Adipocyte (in vitro differentiated cells): ENCODE results near the gene ABHD14A.

Experiments used
- DNase-seq: peaks from one replicate; pipeline ENCODE4 v3.0.0-alpha.2; 2015; ENCODE audit warnings: low read depth
- H3K27me3 ChIP-seq: replicated peaks from 2 replicates; pipeline ENCODE4 v1.7.0; 2013; ENCODE audit warnings: mild to moderate bottlenecking, low read length, moderate library complexity; ENCODE audit not compliant: control insufficient read depth, insufficient read depth
- H3K36me3 ChIP-seq: 2 replicates; pipeline ENCODE4 v1.7.0; 2013; ENCODE audit warnings: low read length, mild to moderate bottlenecking, moderate library complexity; ENCODE audit not compliant: control insufficient read depth, insufficient read depth, severe bottlenecking
- H3K4me1 ChIP-seq: 2 replicates; pipeline ENCODE4 v1.7.0; 2013; ENCODE audit warnings: mild to moderate bottlenecking, low read length, moderate library complexity; ENCODE audit not compliant: control insufficient read depth, insufficient read depth
- H3K4me3 ChIP-seq: 2 replicates; pipeline ENCODE4 v1.7.0; 2013; ENCODE audit warnings: mild to moderate bottlenecking, low read length, moderate library complexity
- H3K9ac ChIP-seq: 2 replicates; pipeline ENCODE4 v1.7.0; 2013; ENCODE audit warnings: mild to moderate bottlenecking, low read length, moderate library complexity
- H3K9me3 ChIP-seq: 2 replicates; pipeline ENCODE4 v1.7.0; 2013; ENCODE audit warnings: mild to moderate bottlenecking, low read length, moderate library complexity; ENCODE audit not compliant: control insufficient read depth

ABHD14A gene

GRCh38 chr3:51943451-51944391 lies 31.1 kb upstream of the ABHD14A start:
- Histone ChIP-seq H3K9me3 (no peaks in the 10 kb centered on the region), H3K27me3 (no peaks in the 10 kb centered on the region), H3K9ac (peak overlapping the region; percentile 95), H3K4me1 (peaks cover 35% of the 10 kb centered on the region), H3K36me3 (peaks cover 38% of the 10 kb centered on the region), H3K4me3 (peak overlapping the region; percentile 78)
- DNase-seq = no peak

- H3K9me3 ChIP-seq = no peaks in the 10 kb centered on the region
- no peak overlapping the region for H3K4me3 ChIP-seq
- H3K4me1 ChIP-seq = peaks cover 27% of the 10 kb centered on the region
- no peaks in the 10 kb centered on the region for H3K27me3 ChIP-seq
- no peak for DNase-seq
- no peak overlapping the region for H3K9ac ChIP-seq
- H3K36me3 ChIP-seq = peaks cover 35% of the 10 kb centered on the region
Measured at GRCh38 chr3:51944451-51945021, 30.3 kb upstream of the ABHD14A start.

- DNase-seq = no peak
- Histone ChIP-seq H3K27me3 (no peaks in the 10 kb centered on the region), H3K9ac (no peak overlapping the region), H3K9me3 (no peaks in the 10 kb centered on the region), H3K4me1 (peaks cover 21% of the 10 kb centered on the region), H3K36me3 (peaks cover 33% of the 10 kb centered on the region), H3K4me3 (no peak overlapping the region)
Measured at GRCh38 chr3:51945031-51945840, 29.6 kb upstream of the ABHD14A start.

DNA sequence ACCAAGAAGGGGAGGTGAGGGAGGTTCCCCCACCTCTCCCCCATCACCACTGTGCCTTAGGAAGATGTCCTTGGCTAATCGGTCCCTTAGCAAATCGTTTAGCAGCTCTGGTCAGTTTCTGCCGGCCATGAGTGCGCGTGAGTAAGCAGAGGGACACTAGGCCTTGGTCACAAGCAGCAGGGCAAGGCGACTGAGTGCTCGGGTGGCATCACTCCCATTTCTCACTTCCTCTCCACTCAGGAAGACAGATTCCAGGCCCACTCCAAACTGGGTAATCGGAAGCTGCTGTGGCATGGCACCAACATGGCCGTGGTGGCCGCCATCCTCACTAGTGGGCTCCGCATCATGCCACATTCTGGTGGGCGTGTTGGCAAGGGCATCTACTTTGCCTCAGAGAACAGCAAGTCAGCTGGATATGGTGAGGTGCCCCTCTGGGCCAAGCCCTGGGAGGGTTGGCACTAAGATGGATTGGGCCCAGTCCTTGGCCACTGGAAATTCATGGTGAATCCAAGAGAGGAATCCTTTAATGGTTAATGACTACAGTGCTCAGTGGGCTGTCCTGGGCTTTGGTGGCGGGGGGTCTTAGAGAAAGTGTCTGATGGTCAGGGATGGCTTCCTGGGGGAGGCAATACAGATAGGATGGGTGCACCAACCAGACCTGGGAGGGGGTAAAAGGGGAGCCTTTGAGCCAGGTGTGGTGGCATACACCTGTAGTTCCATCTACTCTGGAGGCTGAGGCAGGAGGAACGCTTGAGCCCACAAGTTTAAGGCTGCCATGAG lies 28.7 kb upstream of the ABHD14A start:
- no peak overlapping the region for H3K9ac ChIP-seq
- H3K27me3 ChIP-seq = no peaks in the 10 kb centered on the region
- DNase-seq = no peak
- H3K36me3 ChIP-seq = peaks cover 33% of the 10 kb centered on the region
- no peaks in the 10 kb centered on the region for H3K9me3 ChIP-seq
- no peak overlapping the region for H3K4me3 ChIP-seq
- H3K4me1 ChIP-seq = peaks cover 15% of the 10 kb centered on the region

DNA sequence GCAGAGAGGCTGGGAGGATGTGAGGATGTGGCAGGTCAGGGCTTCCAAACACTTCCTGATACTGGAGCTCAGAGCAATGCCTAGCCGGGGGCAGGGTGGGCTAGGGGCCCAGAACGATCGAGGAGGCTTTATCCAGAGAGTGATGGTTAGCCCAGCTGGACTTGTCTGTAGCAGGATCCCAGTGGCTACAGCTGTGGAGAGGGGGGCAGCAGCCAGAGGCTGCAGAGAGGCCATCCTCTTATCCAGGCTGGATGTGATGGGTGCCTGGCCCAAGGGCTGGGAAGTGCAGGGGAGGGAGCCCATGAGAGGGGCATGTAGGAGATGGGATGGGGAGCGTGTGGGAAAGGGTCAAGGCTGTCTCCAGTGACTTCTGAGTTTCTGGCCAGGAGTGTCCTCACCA lies 28.1 kb upstream of the ABHD14A start:
- Histone ChIP-seq H3K36me3 (peaks cover 33% of the 10 kb centered on the region), H3K4me1 (peaks cover 15% of the 10 kb centered on the region), H3K27me3 (no peaks in the 10 kb centered on the region), H3K9ac (no peak overlapping the region), H3K9me3 (no peaks in the 10 kb centered on the region), H3K4me3 (no peak overlapping the region)
- DNase-seq = no peak

GRCh38 chr3:51947215-51947900 lies 27.5 kb upstream of the ABHD14A start:
- no peak overlapping the region for H3K9ac ChIP-seq
- no peak for DNase-seq
- H3K4me1 ChIP-seq = peaks cover 12% of the 10 kb centered on the region
- peaks cover 33% of the 10 kb centered on the region for H3K36me3 ChIP-seq
- no peak overlapping the region for H3K4me3 ChIP-seq
- no peaks in the 10 kb centered on the region for H3K9me3 ChIP-seq
- no peaks in the 10 kb centered on the region for H3K27me3 ChIP-seq

- H3K36me3 ChIP-seq = peaks cover 33% of the 10 kb centered on the region
- no peak for DNase-seq
- H3K4me3 ChIP-seq = no peak overlapping the region
- no peak overlapping the region for H3K9ac ChIP-seq
- no peaks in the 10 kb centered on the region for H3K27me3 ChIP-seq
- H3K9me3 ChIP-seq = no peaks in the 10 kb centered on the region
- peaks cover 6% of the 10 kb centered on the region for H3K4me1 ChIP-seq
Measured at GRCh38 chr3:51948016-51948580, 26.8 kb upstream of the ABHD14A start.

- Histone ChIP-seq H3K27me3 (no peaks in the 10 kb centered on the region), H3K4me3 (no peak overlapping the region), H3K4me1 (peaks cover 8% of the 10 kb centered on the region), H3K36me3 (peaks cover 31% of the 10 kb centered on the region), H3K9ac (no peak overlapping the region), H3K9me3 (no peaks in the 10 kb centered on the region)
- no peak for DNase-seq
Measured at GRCh38 chr3:51949121-51949520, 25.7 kb upstream of the ABHD14A start.

DNA sequence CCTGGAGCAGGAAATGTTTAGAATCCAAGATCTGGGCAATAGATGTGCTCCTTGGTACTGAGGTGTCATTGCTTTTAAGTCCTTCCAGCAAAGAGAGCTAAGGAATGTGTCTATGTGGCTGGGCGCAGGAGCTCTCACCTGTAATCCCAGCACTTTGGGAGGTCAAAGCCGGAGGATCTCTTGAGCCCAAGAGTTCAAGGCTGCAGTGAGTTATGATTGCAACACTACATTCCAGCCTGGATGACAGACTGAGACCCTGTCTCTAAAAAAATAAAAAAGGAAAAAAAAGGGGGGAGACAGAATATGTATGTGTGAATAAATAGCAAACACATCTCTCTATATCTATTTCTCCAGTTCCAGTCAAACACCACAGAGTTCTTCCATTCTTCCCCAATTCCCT lies 24.0 kb upstream of the ABHD14A start:
- peaks cover 8% of the 10 kb centered on the region for H3K4me1 ChIP-seq
- peaks cover 18% of the 10 kb centered on the region for H3K36me3 ChIP-seq
- H3K9me3 ChIP-seq = no peaks in the 10 kb centered on the region
- H3K27me3 ChIP-seq = peaks cover 4% of the 10 kb centered on the region
- no peak overlapping the region for H3K4me3 ChIP-seq
- DNase-seq = no peak
- H3K9ac ChIP-seq = no peak overlapping the region

DNA sequence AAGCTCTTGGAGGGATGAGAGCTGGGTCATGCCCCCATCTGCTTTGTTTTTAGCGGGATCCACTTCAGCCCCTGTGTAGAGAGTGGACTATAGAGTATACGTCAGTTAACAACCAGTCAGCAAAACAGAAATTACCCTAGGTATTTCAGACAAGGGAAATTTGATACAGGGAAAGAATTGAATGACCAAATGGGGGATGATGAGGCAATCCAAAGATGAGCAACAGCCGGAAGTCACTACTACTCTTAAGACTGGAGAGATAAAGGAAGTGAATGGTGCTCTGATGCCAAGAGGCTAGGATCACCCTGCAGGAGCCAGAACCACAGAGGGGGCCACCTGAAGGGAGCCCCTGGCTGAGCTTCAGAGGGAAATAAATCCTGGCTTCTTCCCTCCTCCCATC lies 21.4 kb upstream of the ABHD14A start:
- Histone ChIP-seq H3K9me3 (no peaks in the 10 kb centered on the region), H3K36me3 (peaks cover 11% of the 10 kb centered on the region), H3K4me3 (no peak overlapping the region), H3K9ac (no peak overlapping the region), H3K27me3 (peaks cover 4% of the 10 kb centered on the region), H3K4me1 (peaks cover 8% of the 10 kb centered on the region)
- DNase-seq = peak; percentile 68
